ENCODE data around the gene ZMIZ1. TPM values are rescaled to one million over a fixed set of nuclear protein-coding genes. Genes with fewer than 3 reads are reported as not detected.
A peak's percentile ranks its signal among the peaks of the same experiment; 100 is the strongest.

The ZMIZ1 gene
- total RNA-seq, 1 experiment from 2014 or later: 42.3 TPM

- Mint-ChIP-seq H3K36me3 (ENCODE audit: insufficient read depth, unreplicated experiment) (peaks cover 12% of the 10 kb centered on the region), H3K27ac (ENCODE audit: unreplicated experiment) (peak overlapping the region; percentile 31), H3K4me3 (ENCODE audit: unreplicated experiment) (no peak overlapping the region), H3K9me3 (ENCODE audit: unreplicated experiment) (no peaks in the 10 kb centered on the region), H3K27me3 (ENCODE audit: insufficient read depth, unreplicated experiment) (no peaks in the 10 kb centered on the region), H3K4me1 (ENCODE audit: low read depth, unreplicated experiment) (peaks cover 41% of the 10 kb centered on the region)
- Histone ChIP-seq H3K4me1 (peaks cover 54% of the 10 kb centered on the region), H3K36me3 (ENCODE audit: control insufficient read depth, insufficient read depth, low read length) (no peaks in the 10 kb centered on the region), H3K27me3 (replicated peaks; ENCODE audit: control insufficient read depth, insufficient read depth, low read length) (no peaks in the 10 kb centered on the region), H3K4me3 (ENCODE audit: low read depth, low read length) (no peak overlapping the region), H3K9me3 (no peaks in the 10 kb centered on the region)
- DNase-seq: no peak
- intact Hi-C loops (cut with micrococcal nuclease; ENCODE audit: unreplicated experiment): no loop called here
- TF ChIP-seq CTCF (IDR thresholded peaks at IDR 0.05; ENCODE audit: insufficient read depth in 1 of 2, low read depth in 1 of 2, low read length in 1 of 2, severe bottlenecking in 1 of 2, unreplicated experiment in 1 of 2): no peak
- no TSS peak for BruUV-seq (replicated peaks)
- ChIA-PET POLR2A (no interaction called here), CTCF (interaction anchor here (0.6 kb wide), 1 partner anchor 28 kb away, joined by 3 read pairs; no protein-coding TSS in a partner anchor)
Measured at GRCh38 chr10:79079490-79080355, 11.0 kb downstream of the ZMIZ1 start.

- no peaks in the 10 kb centered on the region for H3K9me3 Mint-ChIP-seq (ENCODE audit: unreplicated experiment)
- ChIA-PET POLR2A (no interaction called here), CTCF (no interaction called here)
- intact Hi-C loops (cut with micrococcal nuclease; ENCODE audit: unreplicated experiment): no loop called here
- no peak overlapping the region for H3K4me3 Mint-ChIP-seq (ENCODE audit: unreplicated experiment)
- Histone ChIP-seq H3K4me3 (ENCODE audit: low read depth, low read length) (no peak overlapping the region), H3K4me1 (peaks cover 39% of the 10 kb centered on the region), H3K36me3 (ENCODE audit: control insufficient read depth, insufficient read depth, low read length) (no peaks in the 10 kb centered on the region; the same call in 1 of the 2 replicates), H3K9me3 (no peaks in the 10 kb centered on the region), H3K27me3 (replicated peaks; ENCODE audit: control insufficient read depth, insufficient read depth, low read length) (no peaks in the 10 kb centered on the region)
- BruUV-seq (replicated peaks): no TSS peak
- peaks cover 27% of the 10 kb centered on the region for H3K4me1 Mint-ChIP-seq (ENCODE audit: low read depth, unreplicated experiment)
- DNase-seq: no peak
- TF ChIP-seq CTCF (IDR thresholded peaks at IDR 0.05; ENCODE audit: insufficient read depth in 1 of 2, low read depth in 1 of 2, low read length in 1 of 2, severe bottlenecking in 1 of 2, unreplicated experiment in 1 of 2): no peak
- no peak overlapping the region for H3K27ac Mint-ChIP-seq (ENCODE audit: unreplicated experiment)
- peaks cover 12% of the 10 kb centered on the region for H3K36me3 Mint-ChIP-seq (ENCODE audit: insufficient read depth, unreplicated experiment)
- H3K27me3 Mint-ChIP-seq (ENCODE audit: insufficient read depth, unreplicated experiment): no peaks in the 10 kb centered on the region
Measured at GRCh38 chr10:79081353-79082034, 12.7 kb downstream of the ZMIZ1 start.

GRCh38 chr10:79082035-79082373, 13.2 kb downstream of the ZMIZ1 start:
- no peaks in the 10 kb centered on the region; the same call in 1 of the 2 replicates for H3K36me3 ChIP-seq (ENCODE audit: control insufficient read depth, insufficient read depth, low read length)
- Mint-ChIP-seq H3K4me1 (ENCODE audit: low read depth, unreplicated experiment) (peaks cover 25% of the 10 kb centered on the region), H3K9me3 (ENCODE audit: unreplicated experiment) (no peaks in the 10 kb centered on the region), H3K27ac (ENCODE audit: unreplicated experiment) (no peak overlapping the region), H3K27me3 (ENCODE audit: insufficient read depth, unreplicated experiment) (no peaks in the 10 kb centered on the region), H3K4me3 (ENCODE audit: unreplicated experiment) (no peak overlapping the region), H3K36me3 (ENCODE audit: insufficient read depth, unreplicated experiment) (peaks cover 12% of the 10 kb centered on the region)
- TF ChIP-seq CTCF (IDR thresholded peaks at IDR 0.05; ENCODE audit: insufficient read depth in 1 of 2, low read depth in 1 of 2, low read length in 1 of 2, severe bottlenecking in 1 of 2, unreplicated experiment in 1 of 2): no peak
- DNase-seq: no peak
- BruUV-seq (replicated peaks): no TSS peak
- ChIA-PET POLR2A (no interaction called here), CTCF (no interaction called here)
- no peaks in the 10 kb centered on the region for H3K9me3 ChIP-seq
- intact Hi-C loops (cut with micrococcal nuclease; ENCODE audit: unreplicated experiment): no loop called here
- H3K4me1 ChIP-seq: peaks cover 34% of the 10 kb centered on the region
- no peak overlapping the region for H3K4me3 ChIP-seq (ENCODE audit: low read depth, low read length)
- no peaks in the 10 kb centered on the region for H3K27me3 ChIP-seq (replicated peaks; ENCODE audit: control insufficient read depth, insufficient read depth, low read length)

All from Caco-2 (cell line).